Cardiac muscle cell (in vitro differentiated cells and primary cell): ENCODE measurements around the gene HS6ST3. TPM values are rescaled to one million over a fixed set of nuclear protein-coding genes. Genes with fewer than 3 reads are reported as not detected.

ENCODE experiments used
- DNase-seq, 2 donors: peaks; one replicate each; pipeline versions ENCODE4 v3.0.0 to v3.0.0-alpha.2; 2010 to 2017; ENCODE audit warnings: low read depth in 1 of 2, low spot score in 1 of 2
- H3K27ac ChIP-seq: fragments of 200-600 bp; sonication (generic); 2 replicates; pipeline ENCODE4 v1.5.1; 2016
- H3K27me3 ChIP-seq: fragments of 200-600 bp; sonication (generic); 2 replicates; pipeline ENCODE4 v1.6.0; 2016; ENCODE audit warnings: control low read depth
- H3K36me3 ChIP-seq: fragments of 200-600 bp; sonication (generic); 2 replicates; pipeline ENCODE4 v1.5.1; 2016; ENCODE audit warnings: control low read depth
- H3K4me1 ChIP-seq: fragments of 200-600 bp; sonication (generic); 2 replicates; pipeline ENCODE4 v1.8.1; 2017; ENCODE audit warnings: low read depth, mild to moderate bottlenecking, mixed run types
- H3K4me3 ChIP-seq: fragments of 200-600 bp; sonication (generic); 2 replicates; pipeline ENCODE4 v1.5.1; 2016; ENCODE audit warnings: mild to moderate bottlenecking
- H3K9me3 ChIP-seq: fragments of 200-600 bp; sonication (generic); 2 replicates; pipeline ENCODE4 v1.5.1; 2017; ENCODE audit warnings: low read depth, mild to moderate bottlenecking, control low read depth
- polyA plus RNA-seq: library from polyadenylated mRNA; unstranded; fragments of >200 nt; fragmentation: Nextera tagmentation; extraction: Ambion mirVana; gene quantifications from 2 replicates; pipeline ENCODE4 v1.2.1, GENCODE V29; 2016
- total RNA-seq: library from RNA; depleted of rRNA; stranded (reverse); fragments of >200 nt; gene quantifications from 2 replicates; pipeline ENCODE4 v1.2.3, GENCODE V29; 2016
- TF ChIP-seq, protein P1 (sequence below): IDR thresholded peaks from 2 replicates; pipeline ENCODE4 v1.5.1; 2012; ENCODE audit warnings: low read depth, mild to moderate bottlenecking, low read length

HS6ST3 gene
- total and polyA plus RNA-seq, 2 experiments from 2014 or later, result 0.38 to 0.39 TPM

DNA sequence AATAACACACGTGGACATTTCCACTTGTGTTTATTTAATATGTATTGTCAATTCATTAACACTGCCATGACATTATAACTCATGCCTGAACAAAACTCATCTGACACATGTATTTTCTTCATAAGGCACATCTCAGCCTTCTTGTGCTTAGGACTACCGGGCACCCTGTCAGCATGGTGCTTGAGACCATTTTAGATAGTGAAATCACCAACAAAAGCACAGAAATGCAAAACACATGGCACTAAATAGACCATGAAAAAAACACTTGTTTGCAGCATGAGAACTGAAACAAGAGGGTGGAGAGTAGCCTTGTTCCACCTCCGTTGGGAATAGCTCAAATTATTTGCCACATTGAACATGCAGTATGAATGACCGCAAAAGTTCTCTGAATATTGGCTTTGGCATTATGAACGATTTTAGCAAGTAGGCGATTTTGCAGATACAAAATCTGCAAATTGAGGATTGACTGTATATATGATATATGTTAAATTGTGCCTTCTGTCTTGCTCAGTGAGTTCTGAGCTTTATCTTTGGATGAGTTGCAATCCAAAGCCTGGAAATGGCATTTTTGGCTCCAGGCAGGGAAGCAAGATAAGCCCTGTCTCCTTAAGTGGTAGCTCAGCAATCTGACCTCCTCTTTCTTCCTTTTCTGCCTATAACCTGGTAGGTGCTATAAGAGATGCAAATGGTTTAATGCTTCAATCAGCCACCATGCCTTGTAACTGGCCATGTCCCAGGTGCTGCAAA, 328.2 kb downstream of the HS6ST3 start:
- H3K9me3 ChIP-seq, result no peaks in the 10 kb centered on the region
- no peaks in the 10 kb centered on the region for H3K36me3 ChIP-seq
- DNase-seq, result no peak
- TF ChIP-seq, protein P1, sequence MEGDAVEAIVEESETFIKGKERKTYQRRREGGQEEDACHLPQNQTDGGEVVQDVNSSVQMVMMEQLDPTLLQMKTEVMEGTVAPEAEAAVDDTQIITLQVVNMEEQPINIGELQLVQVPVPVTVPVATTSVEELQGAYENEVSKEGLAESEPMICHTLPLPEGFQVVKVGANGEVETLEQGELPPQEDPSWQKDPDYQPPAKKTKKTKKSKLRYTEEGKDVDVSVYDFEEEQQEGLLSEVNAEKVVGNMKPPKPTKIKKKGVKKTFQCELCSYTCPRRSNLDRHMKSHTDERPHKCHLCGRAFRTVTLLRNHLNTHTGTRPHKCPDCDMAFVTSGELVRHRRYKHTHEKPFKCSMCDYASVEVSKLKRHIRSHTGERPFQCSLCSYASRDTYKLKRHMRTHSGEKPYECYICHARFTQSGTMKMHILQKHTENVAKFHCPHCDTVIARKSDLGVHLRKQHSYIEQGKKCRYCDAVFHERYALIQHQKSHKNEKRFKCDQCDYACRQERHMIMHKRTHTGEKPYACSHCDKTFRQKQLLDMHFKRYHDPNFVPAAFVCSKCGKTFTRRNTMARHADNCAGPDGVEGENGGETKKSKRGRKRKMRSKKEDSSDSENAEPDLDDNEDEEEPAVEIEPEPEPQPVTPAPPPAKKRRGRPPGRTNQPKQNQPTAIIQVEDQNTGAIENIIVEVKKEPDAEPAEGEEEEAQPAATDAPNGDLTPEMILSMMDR, result no peak
- no peak overlapping the region for H3K27ac ChIP-seq
- H3K27me3 ChIP-seq, result no peaks in the 10 kb centered on the region
- peaks cover 5% of the 10 kb centered on the region for H3K4me1 ChIP-seq
- no peak overlapping the region for H3K4me3 ChIP-seq

DNA sequence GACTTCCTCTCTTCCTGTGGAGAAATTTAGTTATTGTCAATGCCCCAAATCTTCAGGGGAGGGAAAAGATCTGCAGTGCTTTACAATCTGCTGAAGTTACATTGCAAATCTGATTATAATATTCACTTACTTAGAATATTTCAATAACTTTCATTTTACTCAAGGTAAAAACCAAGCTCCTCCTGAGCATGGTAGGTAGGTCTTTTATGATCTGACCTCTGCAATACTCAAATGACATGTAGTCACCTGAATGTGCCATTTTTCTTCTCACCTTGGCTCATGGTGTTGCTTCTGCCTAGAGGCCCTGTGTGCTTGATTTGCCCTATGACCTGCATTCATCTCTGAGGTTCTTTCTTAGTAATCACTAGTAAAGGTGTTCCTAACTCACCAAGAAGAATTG, 331.4 kb downstream of the HS6ST3 start:
- H3K4me1 ChIP-seq, result peaks cover 5% of the 10 kb centered on the region
- no peak overlapping the region for H3K4me3 ChIP-seq
- no peak for DNase-seq
- H3K27me3 ChIP-seq, result no peaks in the 10 kb centered on the region
- no peaks in the 10 kb centered on the region for H3K36me3 ChIP-seq
- no peak overlapping the region for H3K27ac ChIP-seq
- TF ChIP-seq, protein P1, result no peak
- H3K9me3 ChIP-seq, result no peaks in the 10 kb centered on the region

DNA sequence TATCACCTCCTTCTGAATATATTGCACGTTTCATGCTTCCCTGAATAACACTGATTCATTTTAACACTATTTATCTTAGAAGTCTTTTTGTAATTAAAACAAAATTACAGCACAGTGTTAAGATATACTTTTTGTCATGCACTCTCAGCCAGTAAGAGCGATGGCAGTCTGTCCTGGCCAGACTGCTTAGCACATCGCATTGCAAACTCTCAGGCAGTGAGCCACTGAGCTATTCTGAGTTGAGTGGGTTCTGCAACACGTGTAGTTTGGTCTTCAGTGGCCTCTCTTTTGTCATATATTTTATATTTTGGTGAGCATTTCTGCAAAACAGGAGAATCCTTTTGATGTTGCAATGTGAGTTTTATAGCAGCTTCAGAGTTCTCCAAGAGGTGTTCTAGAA, 332.1 kb downstream of the HS6ST3 start:
- no peaks in the 10 kb centered on the region for H3K9me3 ChIP-seq
- no peaks in the 10 kb centered on the region for H3K36me3 ChIP-seq
- H3K4me3 ChIP-seq, result no peak overlapping the region
- no peak for DNase-seq
- H3K27me3 ChIP-seq, result no peaks in the 10 kb centered on the region
- H3K4me1 ChIP-seq, result peaks cover 5% of the 10 kb centered on the region
- TF ChIP-seq, protein P1, result no peak
- no peak overlapping the region for H3K27ac ChIP-seq

DNA sequence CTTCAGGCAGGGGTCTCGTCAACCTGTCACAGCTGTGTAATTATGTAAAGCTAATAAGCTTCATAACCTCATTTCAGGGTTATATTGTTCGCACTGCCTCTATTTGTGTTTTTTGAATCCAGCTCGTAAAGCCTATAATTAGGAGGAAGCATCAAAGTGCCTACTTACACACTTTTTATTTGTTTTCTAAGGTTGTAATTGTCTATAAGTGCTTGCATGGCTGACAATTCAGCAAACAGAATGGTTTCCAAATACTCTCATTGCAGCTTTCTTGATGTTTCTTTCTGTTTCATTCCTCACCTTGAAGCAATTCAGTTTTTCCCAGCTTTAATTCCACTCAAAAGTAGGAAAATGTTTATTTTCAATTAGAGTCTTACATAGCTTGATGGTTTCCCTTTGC, 336.3 kb downstream of the HS6ST3 start:
- TF ChIP-seq, protein P1, result no peak
- Histone ChIP-seq H3K27ac (no peak overlapping the region), H3K9me3 (no peaks in the 10 kb centered on the region), H3K4me1 (no peaks in the 10 kb centered on the region), H3K4me3 (no peak overlapping the region), H3K27me3 (no peaks in the 10 kb centered on the region), H3K36me3 (no peaks in the 10 kb centered on the region)
- no peak for DNase-seq

DNA sequence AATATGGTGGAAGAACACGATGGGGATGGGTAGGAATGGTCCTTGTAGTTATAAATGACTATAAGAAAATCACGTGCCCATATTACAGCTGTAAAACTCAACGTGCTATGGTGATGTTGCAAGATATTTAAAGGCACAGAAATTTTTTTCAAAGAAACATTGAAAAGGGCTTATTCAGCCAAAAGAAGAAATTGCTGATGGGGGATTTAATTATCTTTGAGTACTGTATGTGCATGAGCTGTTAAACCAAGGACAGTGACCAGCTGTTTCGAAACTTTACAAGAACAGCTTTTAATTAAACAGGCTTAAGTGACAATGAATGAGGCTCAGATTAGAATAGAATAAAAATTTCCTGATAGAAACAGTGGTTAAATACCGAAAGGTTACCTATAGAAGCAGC, 339.0 kb downstream of the HS6ST3 start:
- TF ChIP-seq, protein P1, result no peak
- Histone ChIP-seq H3K27me3 (no peaks in the 10 kb centered on the region), H3K27ac (no peak overlapping the region), H3K36me3 (no peaks in the 10 kb centered on the region), H3K9me3 (no peaks in the 10 kb centered on the region), H3K4me3 (no peak overlapping the region), H3K4me1 (no peaks in the 10 kb centered on the region)
- no peak for DNase-seq
